Measurements from ENCODE around the gene METRN. TPM values are rescaled to one million over a fixed set of nuclear protein-coding genes. Genes with fewer than 3 reads are reported as not detected.

METRN gene
- total RNA-seq, 1 experiment from 2014 or later: 25.2 TPM

- Histone ChIP-seq H3K9me3 (ENCODE audit: low read length) (no peaks in the 10 kb centered on the region), H2AFZ (ENCODE audit: low read length) (0 out of 2 replicates have a peak overlapping the region, but pooled peaks have one; percentile 5), H3K79me2 (ENCODE audit: low read length) (peaks cover 6% of the 10 kb centered on the region; the same call in 1 of the 2 replicates), H3K36me3 (ENCODE audit: insufficient read depth, low read length) (no peaks in the 10 kb centered on the region), H3K27ac (ENCODE audit: low read length) (no peak overlapping the region), H3K27me3 (ENCODE audit: low read length) (no peaks in the 10 kb centered on the region), H3K9me2 (replicated peaks; ENCODE audit: insufficient read depth, low read length) (no peaks in the 10 kb centered on the region; the same call in 1 of the 2 replicates), H3K4me1 (ENCODE audit: low read length) (peaks cover 32% of the 10 kb centered on the region), H3K4me3 (ENCODE audit: low read length) (no peak overlapping the region; the same call in 1 of the 2 replicates), H3K4me2 (ENCODE audit: low read depth, low read length, poor library complexity, severe bottlenecking) (peak overlapping the region; percentile 74), H4K20me1 (ENCODE audit: insufficient read depth, low read depth, low read length) (no peaks in the 10 kb centered on the region), H3K9ac (ENCODE audit: low read length) (peak overlapping the region; percentile 74; the same call in 1 of the 2 replicates)
- DNase-seq: peak; percentile 75
These were observed 21.2 kb upstream of the METRN start for GRCh38 chr16:693766-694165.

- Histone ChIP-seq H3K9me3 (ENCODE audit: low read length) (no peaks in the 10 kb centered on the region), H2AFZ (ENCODE audit: low read length) (no peak overlapping the region), H3K9me2 (replicated peaks; ENCODE audit: insufficient read depth, low read length) (no peaks in the 10 kb centered on the region; the same call in 1 of the 2 replicates), H3K4me1 (ENCODE audit: low read length) (peaks cover 26% of the 10 kb centered on the region), H3K27me3 (ENCODE audit: low read length) (no peaks in the 10 kb centered on the region), H3K27ac (ENCODE audit: low read length) (no peak overlapping the region), H3K9ac (ENCODE audit: low read length) (peak overlapping the region; percentile 74), H3K36me3 (ENCODE audit: insufficient read depth, low read length) (no peaks in the 10 kb centered on the region), H3K4me3 (ENCODE audit: low read length) (peak overlapping the region; percentile 67; the same call in 1 of the 2 replicates), H3K79me2 (ENCODE audit: low read length) (peaks cover 6% of the 10 kb centered on the region; the same call in 1 of the 2 replicates), H4K20me1 (ENCODE audit: insufficient read depth, low read depth, low read length) (no peaks in the 10 kb centered on the region), H3K4me2 (ENCODE audit: low read depth, low read length, poor library complexity, severe bottlenecking) (peak overlapping the region; percentile 74)
- no peak for DNase-seq
These were observed 20.6 kb upstream of the METRN start for GRCh38 chr16:694187-694862.

GRCh38 chr16:694863-695354, 20.0 kb upstream of the METRN start:
- no peak overlapping the region for H2AFZ ChIP-seq (ENCODE audit: low read length)
- no peaks in the 10 kb centered on the region for H3K9me3 ChIP-seq (ENCODE audit: low read length)
- no peak overlapping the region for H3K27ac ChIP-seq (ENCODE audit: low read length)
- DNase-seq: no peak
- H3K79me2 ChIP-seq (ENCODE audit: low read length): no peaks in the 10 kb centered on the region; the same call in 1 of the 2 replicates
- peaks cover 23% of the 10 kb centered on the region for H3K4me1 ChIP-seq (ENCODE audit: low read length)
- H3K4me3 ChIP-seq (ENCODE audit: low read length): peak overlapping the region; percentile 67
- H3K9ac ChIP-seq (ENCODE audit: low read length): peak overlapping the region; percentile 74
- no peaks in the 10 kb centered on the region; the same call in 1 of the 2 replicates for H3K9me2 ChIP-seq (replicated peaks; ENCODE audit: insufficient read depth, low read length)
- no peaks in the 10 kb centered on the region for H3K27me3 ChIP-seq (ENCODE audit: low read length)
- H3K4me2 ChIP-seq (ENCODE audit: low read depth, low read length, poor library complexity, severe bottlenecking): peak overlapping the region; percentile 74
- no peaks in the 10 kb centered on the region for H4K20me1 ChIP-seq (ENCODE audit: insufficient read depth, low read depth, low read length)
- no peaks in the 10 kb centered on the region for H3K36me3 ChIP-seq (ENCODE audit: insufficient read depth, low read length)

- Histone ChIP-seq H3K27me3 (ENCODE audit: low read length) (no peaks in the 10 kb centered on the region), H3K4me2 (ENCODE audit: low read depth, low read length, poor library complexity, severe bottlenecking) (peak overlapping the region; percentile 90), H3K36me3 (ENCODE audit: insufficient read depth, low read length) (no peaks in the 10 kb centered on the region), H3K9me3 (ENCODE audit: low read length) (no peaks in the 10 kb centered on the region), H3K4me3 (ENCODE audit: low read length) (peak overlapping the region; percentile 65; the same call in 1 of the 2 replicates), H4K20me1 (ENCODE audit: insufficient read depth, low read depth, low read length) (no peaks in the 10 kb centered on the region), H3K4me1 (ENCODE audit: low read length) (peaks cover 23% of the 10 kb centered on the region), H3K9me2 (replicated peaks; ENCODE audit: insufficient read depth, low read length) (no peaks in the 10 kb centered on the region; the same call in 1 of the 2 replicates), H3K27ac (ENCODE audit: low read length) (no peak overlapping the region), H2AFZ (ENCODE audit: low read length) (peak overlapping the region; percentile 89; the same call in 1 of the 2 replicates), H3K9ac (ENCODE audit: low read length) (peak overlapping the region; percentile 79), H3K79me2 (ENCODE audit: low read length) (no peaks in the 10 kb centered on the region)
- peak; percentile 87 for DNase-seq
These were observed 19.4 kb upstream of the METRN start for GRCh38 chr16:695355-696089.

- Histone ChIP-seq H3K9me3 (ENCODE audit: low read length) (no peaks in the 10 kb centered on the region), H3K4me1 (ENCODE audit: low read length) (peaks cover 18% of the 10 kb centered on the region), H3K79me2 (ENCODE audit: low read length) (no peaks in the 10 kb centered on the region), H3K9me2 (replicated peaks; ENCODE audit: insufficient read depth, low read length) (no peaks in the 10 kb centered on the region), H4K20me1 (ENCODE audit: insufficient read depth, low read depth, low read length) (0 out of 2 replicates have a peak, but pooled peaks cover under 1% of the 10 kb centered on the region), H3K9ac (ENCODE audit: low read length) (no peak overlapping the region), H3K4me2 (ENCODE audit: low read depth, low read length, poor library complexity, severe bottlenecking) (no peak overlapping the region), H3K27ac (ENCODE audit: low read length) (no peak overlapping the region), H2AFZ (ENCODE audit: low read length) (no peak overlapping the region), H3K4me3 (ENCODE audit: low read length) (no peak overlapping the region), H3K36me3 (ENCODE audit: insufficient read depth, low read length) (no peaks in the 10 kb centered on the region), H3K27me3 (ENCODE audit: low read length) (no peaks in the 10 kb centered on the region)
- no peak for DNase-seq
These were observed 15.8 kb upstream of the METRN start for GRCh38 chr16:698911-699671.

GRCh38 chr16:700684-701584, 14.0 kb upstream of the METRN start:
- peak; percentile 60 for DNase-seq
- Histone ChIP-seq H3K27me3 (ENCODE audit: low read length) (no peaks in the 10 kb centered on the region), H3K4me2 (ENCODE audit: low read depth, low read length, poor library complexity, severe bottlenecking) (no peak overlapping the region)

GRCh38 chr16:702341-702740, 12.6 kb upstream of the METRN start:
- H3K9me2 ChIP-seq (replicated peaks; ENCODE audit: insufficient read depth, low read length): no peaks in the 10 kb centered on the region
- H3K27ac ChIP-seq (ENCODE audit: low read length): no peak overlapping the region
- H3K4me2 ChIP-seq (ENCODE audit: low read depth, low read length, poor library complexity, severe bottlenecking): no peak overlapping the region
- no peak for DNase-seq
- H4K20me1 ChIP-seq (ENCODE audit: insufficient read depth, low read depth, low read length): 0 out of 2 replicates have a peak, but pooled peaks cover 3% of the 10 kb centered on the region
- H3K27me3 ChIP-seq (ENCODE audit: low read length): no peaks in the 10 kb centered on the region
- no peaks in the 10 kb centered on the region for H3K4me1 ChIP-seq (ENCODE audit: low read length)
- no peaks in the 10 kb centered on the region for H3K9me3 ChIP-seq (ENCODE audit: low read length)
- H2AFZ ChIP-seq (ENCODE audit: low read length): no peak overlapping the region
- no peak overlapping the region for H3K4me3 ChIP-seq (ENCODE audit: low read length)
- no peaks in the 10 kb centered on the region for H3K79me2 ChIP-seq (ENCODE audit: low read length)
- H3K36me3 ChIP-seq (ENCODE audit: insufficient read depth, low read length): no peaks in the 10 kb centered on the region
- H3K9ac ChIP-seq (ENCODE audit: low read length): no peak overlapping the region

More at GRCh38 chr16:700684-701584, 14.0 kb upstream of the METRN start:
- Histone ChIP-seq H3K27ac (ENCODE audit: low read length) (no peak overlapping the region), H3K9me3 (ENCODE audit: low read length) (no peaks in the 10 kb centered on the region), H2AFZ (ENCODE audit: low read length) (no peak overlapping the region), H3K36me3 (ENCODE audit: insufficient read depth, low read length) (no peaks in the 10 kb centered on the region), H3K4me3 (ENCODE audit: low read length) (no peak overlapping the region), H3K4me1 (ENCODE audit: low read length) (peaks cover under 1% of the 10 kb centered on the region), H3K9ac (ENCODE audit: low read length) (no peak overlapping the region), H3K9me2 (replicated peaks; ENCODE audit: insufficient read depth, low read length) (no peaks in the 10 kb centered on the region), H3K79me2 (ENCODE audit: low read length) (no peaks in the 10 kb centered on the region), H4K20me1 (ENCODE audit: insufficient read depth, low read depth, low read length) (0 out of 2 replicates have a peak, but pooled peaks cover 3% of the 10 kb centered on the region)

Data from Karpas-422 (cell line).